ENCODE measurements around the gene CEP192.

DNA sequence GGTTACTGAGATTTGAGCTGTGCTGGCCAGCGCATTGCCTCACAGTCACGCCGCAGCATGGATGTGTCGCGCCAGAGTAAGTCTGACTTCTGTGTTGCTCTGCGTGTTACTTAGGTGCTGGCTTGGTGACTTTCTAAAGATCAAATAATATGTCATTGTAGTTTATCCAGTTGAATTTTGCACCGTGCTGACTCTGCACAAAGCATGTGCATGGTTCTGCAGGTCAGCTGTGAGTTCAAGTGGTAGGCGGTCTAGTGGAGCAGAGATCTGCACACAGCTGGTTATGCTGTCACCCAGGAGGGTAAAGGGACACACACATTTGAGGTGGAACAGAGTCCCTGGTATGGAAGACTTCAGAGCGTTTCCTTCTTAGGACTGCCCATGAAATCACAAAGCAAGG lies 105.1 kb downstream of the CEP192 start:
- TF ChIP-seq, protein P1, sequence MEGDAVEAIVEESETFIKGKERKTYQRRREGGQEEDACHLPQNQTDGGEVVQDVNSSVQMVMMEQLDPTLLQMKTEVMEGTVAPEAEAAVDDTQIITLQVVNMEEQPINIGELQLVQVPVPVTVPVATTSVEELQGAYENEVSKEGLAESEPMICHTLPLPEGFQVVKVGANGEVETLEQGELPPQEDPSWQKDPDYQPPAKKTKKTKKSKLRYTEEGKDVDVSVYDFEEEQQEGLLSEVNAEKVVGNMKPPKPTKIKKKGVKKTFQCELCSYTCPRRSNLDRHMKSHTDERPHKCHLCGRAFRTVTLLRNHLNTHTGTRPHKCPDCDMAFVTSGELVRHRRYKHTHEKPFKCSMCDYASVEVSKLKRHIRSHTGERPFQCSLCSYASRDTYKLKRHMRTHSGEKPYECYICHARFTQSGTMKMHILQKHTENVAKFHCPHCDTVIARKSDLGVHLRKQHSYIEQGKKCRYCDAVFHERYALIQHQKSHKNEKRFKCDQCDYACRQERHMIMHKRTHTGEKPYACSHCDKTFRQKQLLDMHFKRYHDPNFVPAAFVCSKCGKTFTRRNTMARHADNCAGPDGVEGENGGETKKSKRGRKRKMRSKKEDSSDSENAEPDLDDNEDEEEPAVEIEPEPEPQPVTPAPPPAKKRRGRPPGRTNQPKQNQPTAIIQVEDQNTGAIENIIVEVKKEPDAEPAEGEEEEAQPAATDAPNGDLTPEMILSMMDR (IDR thresholded peaks at IDR 0.05), result no peak
- TF ChIP-seq POLR2A (IDR thresholded peaks at IDR 0.05), result no peak

Data from testis (tissue), 2 donors.